Frontal cortex (tissue), 4 donors: ENCODE measurements around the gene PRKACA. TPM values are rescaled to one million over a fixed set of nuclear protein-coding genes. Genes with fewer than 3 reads are reported as not detected.

ENCODE experiments used
- DNase-seq, 2 donors: peaks; one replicate each; pipeline ENCODE4 v3.0.0; 2012; ENCODE audit warnings: low spot score in 2 of 2
- FAIRE-seq: peaks from 2 replicates; lab custom pipeline; 2012; peaks lifted over from hg19 to GRCh38; lab: Jason Lieb, UNC
- total RNA-seq: library from RNA; depleted of rRNA; stranded (reverse); fragments of >200 nt; gene quantifications from one replicate; pipeline ENCODE4 v1.2.3, GENCODE V29; 2014
- donor health status: control.
- donor health status: control.
- donor health status: control.

The PRKACA gene
- total RNA-seq, 1 donor from 2014 or later, result 22.0 TPM

DNA sequence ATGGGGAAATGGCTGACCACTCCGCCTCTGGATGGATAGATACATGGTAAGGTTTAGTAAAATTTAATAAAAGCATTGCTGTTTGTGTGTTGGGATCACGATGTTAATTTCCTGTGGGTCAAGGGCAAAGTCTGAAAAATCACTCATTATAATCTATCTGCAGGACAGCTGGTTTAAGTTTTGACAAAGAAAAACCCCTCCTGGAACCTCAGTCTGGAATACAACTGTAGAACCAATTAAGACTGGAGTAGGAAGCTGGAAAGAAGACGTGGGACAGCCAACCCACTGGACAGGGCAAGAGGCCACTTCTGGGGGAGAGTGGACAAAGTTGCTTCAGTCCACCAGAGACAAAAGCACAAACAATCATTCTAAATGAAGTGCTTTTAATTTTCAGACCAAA is 1.6 kb upstream of the PRKACA start:
- no peak for FAIRE-seq
- no peak for DNase-seq

DNA sequence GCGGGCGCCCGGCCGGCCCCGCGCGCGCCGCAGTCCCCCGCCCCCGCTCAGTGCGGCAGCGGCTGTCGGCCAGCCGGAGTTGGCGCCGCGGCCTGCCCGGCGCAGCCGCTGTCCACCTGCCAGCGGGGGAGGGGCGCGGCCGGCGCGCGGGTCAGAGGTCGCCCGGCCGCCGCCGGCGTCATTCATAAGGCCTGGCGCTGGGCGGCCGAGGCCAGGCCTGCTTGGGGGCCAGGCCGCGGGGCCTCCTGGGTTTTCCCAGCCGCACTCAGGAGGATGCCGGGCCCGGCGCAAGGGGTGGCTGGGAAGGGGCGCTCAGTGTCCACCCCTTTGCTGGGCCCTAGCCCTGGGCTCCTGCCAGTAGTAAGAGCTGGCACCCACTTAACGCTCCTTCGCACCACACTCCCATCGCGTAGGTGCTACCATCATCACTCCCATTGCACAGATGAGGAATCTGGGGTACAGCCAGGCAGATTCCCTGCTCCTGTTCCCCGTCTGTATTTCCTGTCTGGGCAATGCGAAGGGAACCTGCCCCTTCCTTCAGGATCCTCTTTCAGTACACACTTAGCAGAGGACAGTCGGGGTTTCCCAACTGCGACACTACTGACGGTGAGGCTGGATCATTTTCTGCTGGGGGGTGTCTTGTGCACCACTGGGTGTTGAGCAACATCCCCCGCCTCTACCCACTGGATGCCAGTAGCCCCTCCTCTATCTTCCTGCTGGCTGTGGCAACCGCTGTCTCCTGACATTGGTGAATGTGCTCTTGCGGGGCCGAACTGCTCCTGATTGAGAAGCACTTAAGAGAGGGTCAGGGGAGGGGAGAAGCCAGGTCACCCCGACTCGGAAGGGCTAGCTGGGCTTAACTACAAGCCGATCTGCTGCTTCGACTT is 846 bp upstream of the PRKACA start:
- FAIRE-seq (no peak), DNase-seq (peak in 1 of 2 donors; percentile 57)

DNA sequence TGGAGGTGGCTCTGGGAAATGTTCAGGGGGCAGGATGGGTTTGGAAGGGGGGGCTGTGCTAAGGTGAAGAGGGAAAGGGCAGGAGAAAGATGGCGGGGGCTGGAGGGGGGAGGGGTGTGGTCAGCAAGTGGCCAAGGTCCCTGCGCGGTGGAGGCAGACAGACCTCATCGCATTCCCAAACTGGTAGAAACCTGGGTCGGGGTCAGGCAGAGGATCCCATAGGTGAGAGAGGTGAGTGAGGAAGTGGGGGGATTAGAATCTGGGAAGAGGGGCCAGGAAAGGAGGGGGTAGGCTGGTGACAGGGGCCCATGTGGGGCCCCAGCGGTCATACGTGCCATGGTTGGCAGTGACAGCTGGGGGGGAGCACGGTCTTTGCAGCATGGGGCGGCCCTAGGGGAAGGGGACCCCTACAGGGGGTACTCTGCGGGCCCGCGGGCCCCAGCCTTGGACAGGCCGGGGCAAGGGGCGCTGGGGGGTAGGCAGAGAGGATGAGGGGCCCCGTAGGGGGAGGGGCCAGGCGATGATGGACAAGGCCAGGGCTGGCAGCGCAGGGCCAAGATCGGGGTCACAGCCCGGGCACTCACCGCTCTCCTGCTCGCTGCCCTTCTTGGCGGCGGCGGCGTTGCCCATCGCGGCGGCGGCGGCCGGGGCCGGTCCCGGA is 514 bp downstream of the PRKACA start:
- DNase-seq, result no peak
- no peak for FAIRE-seq

DNA sequence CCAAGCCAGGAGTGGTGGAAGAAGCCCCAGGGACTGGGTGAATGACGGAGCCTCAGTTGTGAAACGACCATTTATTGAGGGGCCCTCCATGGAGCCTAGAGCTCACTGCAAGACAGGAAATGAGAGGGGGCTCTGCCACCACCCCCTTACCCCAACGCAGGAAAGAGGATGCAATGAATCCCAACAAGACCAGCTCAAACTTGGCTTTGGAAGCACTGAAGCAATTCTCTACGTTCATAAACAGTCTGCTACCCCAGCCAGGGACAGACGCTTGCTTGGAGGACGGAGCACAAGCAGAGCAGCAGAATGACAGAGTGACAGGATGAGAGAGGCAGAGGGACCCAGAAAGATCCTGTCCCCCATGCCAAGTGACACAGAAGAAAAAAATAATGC is 1.0 kb downstream of the PRKACA start:
- FAIRE-seq (no peak), DNase-seq (no peak)

DNA sequence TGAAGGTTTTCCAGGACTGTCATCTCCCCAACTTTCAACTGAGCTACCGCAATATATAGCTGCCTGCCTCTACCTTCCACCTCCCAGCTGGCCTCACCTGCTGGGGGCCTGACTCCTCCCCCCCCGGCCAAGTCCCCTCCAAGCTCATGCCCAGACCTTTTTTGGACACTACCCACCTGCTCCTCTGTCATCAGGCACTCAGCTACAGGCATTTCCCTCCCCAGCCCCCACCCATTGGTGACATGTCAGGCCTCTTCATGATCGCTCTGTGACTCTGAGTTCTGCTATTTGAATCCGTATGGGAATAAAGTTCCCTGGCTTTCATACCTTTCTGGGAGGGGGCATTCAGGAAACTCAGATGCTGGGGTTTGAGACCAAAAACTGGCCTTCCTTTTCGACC is 1.8 kb downstream of the PRKACA start:
- DNase-seq (no peak), FAIRE-seq (no peak)

DNA sequence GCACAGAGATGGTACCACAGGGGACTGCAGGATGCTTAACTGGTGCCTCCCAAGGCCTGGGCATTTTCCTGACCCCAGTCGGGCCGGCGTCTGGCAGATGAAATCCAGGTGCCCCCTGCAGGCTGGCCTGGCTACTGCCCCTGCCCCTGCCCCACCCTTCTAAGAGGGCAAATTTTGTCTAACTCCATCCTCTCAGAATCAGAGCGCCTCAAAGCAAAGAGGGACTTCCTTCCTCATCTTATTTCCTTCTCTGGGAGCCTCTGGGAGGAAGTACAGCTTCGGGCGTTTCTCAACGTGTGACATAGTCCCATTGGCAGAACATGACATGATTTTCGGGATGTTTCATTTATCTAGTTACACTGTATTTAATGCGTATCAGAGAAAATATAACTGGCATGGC is 2.7 kb downstream of the PRKACA start:
- DNase-seq (no peak), FAIRE-seq (no peak)

DNA sequence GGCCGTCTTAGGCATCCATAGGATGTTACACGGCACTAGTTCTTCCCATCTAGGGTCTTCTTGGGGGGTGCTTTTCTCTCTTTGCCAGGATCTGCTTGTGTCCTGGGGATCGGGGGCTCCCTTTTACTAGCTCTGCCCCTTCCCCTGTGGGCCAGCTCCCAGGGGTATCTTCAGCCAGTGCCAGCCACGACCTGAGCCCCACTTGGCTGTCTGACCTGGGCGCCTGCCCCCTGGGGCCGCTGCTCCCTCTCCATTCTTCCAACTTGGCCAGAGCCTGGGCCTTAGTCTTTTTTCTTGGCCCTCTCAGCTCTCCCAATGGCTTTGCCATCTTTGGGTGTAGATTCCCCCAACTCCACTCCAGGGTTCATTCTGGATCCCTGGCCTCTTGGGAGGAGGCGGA is 3.1 kb downstream of the PRKACA start:
- FAIRE-seq (no peak), DNase-seq (no peak)

DNA sequence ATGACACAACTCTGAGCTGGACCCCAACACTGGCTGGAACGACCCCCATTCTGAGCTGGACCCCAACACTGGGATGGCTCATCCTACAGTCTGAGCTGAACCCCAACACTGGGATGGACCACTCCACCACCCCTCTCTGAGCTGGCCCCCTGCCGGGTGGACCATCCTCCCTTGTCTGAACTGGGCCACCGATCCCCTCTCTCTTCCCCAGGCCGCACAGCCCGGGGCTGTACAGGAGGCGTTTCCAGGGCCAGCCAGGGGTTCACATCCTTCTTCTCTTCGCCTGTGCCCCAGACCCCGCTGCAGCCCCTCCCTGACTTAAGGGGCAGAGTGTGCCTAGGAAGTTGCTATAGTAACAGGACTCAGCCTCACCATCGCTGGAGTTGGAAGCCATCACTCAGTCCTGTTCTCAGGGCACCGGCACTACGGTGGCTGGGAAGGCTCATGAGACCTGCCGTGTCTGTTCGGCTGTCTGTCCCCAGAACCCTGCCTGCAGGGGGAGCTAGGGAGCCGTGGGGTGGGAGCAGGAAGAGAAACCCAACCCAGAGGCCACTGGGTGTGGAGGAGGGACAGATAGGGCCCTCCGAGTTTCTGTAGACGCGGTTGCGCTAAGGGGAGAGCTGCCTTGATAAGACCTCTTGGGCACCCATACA is 3.7 kb downstream of the PRKACA start:
- DNase-seq, result no peak
- FAIRE-seq, result no peak

DNA sequence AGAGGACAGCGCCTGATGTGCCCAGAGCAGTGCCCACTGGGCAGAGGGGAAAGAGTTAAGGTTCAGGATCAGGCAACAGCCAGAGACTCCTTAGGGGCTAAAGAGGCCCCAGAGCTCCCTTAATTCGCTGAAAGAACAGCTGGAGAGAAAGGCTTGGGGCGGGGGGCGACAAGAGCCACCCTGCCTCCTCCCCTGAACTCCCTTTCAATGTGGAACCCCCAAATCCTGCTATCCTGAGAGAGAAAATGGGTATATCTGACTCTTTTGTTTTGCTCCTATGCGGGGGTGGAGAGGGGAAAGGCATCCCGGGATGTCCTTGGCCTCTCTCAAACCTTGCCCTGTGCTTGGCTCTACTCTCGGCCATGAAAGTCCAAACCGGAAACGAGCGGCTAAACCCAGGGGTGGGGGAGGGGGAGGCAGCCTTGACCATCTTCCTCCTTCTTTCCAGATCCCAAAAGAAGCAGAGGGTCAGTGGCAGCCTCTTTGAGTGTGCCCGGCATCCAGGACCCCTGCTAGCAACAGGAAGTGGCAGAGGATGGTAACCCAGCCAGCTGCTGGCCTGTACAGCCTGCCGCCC is 4.7 kb downstream of the PRKACA start:
- FAIRE-seq (no peak), DNase-seq (no peak)

DNA sequence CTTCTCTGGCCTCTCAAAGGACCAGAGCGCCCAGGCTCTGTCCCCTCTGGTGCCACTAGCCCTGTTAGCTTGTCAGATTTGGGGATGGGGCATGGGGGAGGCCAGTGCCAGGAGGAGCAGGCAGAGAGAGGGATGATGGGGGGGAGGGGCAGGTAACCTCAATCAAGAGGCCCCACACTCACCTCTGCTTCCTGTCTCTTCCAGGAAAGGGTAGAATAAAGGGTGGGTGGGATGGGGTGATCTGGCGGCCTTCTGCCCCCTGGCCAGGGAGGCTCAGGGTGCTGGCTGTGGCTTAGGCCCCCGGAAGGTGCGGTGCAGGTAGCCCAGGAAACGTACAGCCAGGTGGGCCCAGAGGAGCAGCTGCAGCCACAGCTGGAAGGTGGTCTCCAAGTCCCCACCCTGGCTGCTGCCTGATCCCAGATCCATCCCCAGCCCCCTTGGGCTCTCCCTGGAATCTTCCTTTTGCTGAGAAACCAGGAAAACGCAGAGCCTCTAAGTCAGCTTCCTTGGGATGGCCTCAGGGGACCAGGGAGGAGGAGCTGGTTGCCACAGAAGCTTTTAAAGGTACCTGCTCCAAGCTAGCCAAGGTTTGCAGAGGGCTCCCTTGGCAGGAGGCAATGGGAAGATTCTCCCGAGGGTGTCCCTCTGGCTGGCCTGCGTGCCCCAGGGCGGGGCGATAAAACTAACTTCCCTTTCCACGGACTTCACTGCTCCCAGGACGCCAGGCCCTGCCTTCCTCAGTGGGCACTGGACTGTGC is 5.3 kb downstream of the PRKACA start:
- no peak for FAIRE-seq
- no peak for DNase-seq

DNA sequence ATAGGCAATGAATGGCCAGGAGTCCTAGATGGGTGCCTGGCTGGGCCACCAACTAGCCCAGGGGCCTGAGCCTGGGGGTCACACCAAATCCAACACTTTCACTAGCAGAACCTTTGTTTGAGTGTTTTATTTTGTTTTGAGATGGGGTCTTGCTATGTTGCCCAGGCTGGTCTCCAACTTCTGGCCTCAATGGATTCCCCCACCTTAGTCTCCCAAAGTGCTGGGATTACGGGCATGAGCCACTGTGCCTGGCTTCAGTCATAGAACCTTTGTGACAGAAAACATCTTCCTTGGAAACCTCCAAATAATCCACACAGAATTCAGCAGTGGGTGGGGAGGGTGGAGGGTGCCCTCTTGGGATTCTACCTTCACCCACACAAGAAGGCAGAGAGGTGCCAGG is 6.1 kb downstream of the PRKACA start:
- FAIRE-seq (no peak), DNase-seq (no peak)

DNA sequence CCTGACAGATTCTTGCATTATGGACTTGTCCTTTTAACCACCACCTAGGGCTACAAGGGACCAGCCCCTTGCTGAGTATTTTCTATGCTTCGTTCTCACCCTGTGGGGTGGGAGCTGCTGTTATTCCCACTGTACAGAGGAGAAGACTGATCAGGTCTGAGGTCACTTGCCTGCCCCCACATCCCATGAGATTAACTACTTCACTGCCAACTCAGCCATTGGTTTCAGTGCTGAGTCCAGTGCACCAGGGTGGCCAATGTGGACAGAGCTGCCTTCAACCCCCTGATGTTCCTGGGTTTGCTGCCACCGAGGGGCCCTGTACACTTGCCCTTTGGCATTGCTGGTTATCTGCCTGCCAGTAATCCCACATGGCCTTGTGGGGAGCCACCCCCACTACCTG is 6.9 kb downstream of the PRKACA start:
- FAIRE-seq (no peak), DNase-seq (no peak)

DNA sequence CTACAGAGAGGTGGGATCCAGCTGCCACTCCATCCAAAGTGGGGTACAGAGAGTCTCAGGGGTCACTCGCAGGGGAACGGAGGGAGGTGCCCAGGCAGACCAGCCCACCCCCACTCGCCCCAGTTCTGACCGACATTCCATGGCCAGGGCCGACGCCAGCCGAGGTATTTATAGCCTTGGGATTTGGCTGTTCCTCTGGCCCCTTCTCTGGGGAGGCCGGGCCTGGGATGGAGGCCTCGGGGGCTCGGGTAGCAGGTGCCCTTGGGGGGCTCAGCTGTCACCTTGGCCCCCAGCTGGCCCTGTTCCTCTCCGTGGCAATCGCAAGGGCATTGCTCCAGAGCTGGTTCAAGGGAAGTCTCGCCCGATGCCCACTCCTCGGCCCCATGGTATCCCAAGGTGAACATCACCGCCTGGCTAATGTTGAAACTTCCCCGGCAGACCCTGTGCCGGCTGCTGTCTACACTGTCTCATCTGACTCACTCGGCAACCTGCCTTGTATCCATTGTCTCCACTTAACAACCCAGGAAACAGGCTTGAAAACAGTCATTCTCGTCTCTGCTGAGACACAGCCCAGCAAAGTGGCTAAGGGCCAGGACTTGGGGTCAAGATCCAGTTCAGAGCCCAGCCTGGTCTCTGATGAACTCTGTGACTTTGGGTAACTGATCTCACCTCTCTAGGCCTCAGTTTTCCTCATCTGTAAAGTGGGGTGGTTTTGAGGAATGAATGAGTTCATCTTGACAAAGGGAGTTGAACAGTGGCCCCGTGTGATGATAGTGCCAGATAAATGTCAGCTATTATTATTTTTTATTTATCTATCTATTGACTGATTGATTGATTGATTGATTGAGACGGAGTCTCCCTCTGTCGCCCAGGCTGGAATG is 9.7 kb downstream of the PRKACA start:
- DNase-seq (no peak), FAIRE-seq (no peak)

DNA sequence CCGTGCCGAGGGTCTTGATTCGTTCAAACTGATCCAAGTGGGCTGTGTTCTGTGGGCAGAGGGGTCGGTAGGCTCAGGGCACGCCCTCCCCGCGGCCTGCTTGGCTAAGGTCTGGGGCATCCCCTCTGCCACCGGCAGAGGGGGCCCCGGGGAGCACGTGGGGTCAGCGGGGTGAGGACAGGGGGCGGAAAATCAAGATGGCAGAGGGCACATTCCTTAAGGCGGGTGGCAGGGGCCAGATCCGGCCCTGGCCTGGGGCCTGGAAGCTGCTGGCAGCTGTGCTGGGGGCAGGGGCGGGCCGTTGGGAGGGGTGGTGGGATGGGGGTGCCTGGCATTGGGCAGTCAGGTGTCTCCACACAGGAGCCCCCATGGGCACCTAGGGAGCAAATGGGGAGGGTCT is 10.7 kb downstream of the PRKACA start:
- DNase-seq, result no peak
- FAIRE-seq, result no peak

DNA sequence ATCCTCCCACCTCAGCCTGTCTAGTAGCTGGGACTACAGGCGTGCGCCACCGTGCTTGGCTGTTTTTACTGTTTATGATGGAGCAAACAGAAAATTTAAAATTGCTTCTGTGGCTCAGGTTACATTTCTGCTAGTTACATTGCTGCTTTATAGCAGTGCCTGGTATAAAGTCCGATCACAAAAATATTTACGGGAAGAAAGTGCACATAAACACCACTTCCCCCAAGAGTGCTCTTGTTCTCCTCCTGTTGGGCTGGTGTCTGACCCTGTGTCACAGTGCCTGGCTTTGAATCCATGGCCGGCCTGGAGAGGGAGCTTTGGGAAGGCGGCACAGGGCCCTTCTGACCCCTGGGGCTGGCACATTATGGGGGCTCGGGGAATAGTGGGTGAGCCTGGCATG is 11.9 kb downstream of the PRKACA start:
- DNase-seq (no peak), FAIRE-seq (no peak)

DNA sequence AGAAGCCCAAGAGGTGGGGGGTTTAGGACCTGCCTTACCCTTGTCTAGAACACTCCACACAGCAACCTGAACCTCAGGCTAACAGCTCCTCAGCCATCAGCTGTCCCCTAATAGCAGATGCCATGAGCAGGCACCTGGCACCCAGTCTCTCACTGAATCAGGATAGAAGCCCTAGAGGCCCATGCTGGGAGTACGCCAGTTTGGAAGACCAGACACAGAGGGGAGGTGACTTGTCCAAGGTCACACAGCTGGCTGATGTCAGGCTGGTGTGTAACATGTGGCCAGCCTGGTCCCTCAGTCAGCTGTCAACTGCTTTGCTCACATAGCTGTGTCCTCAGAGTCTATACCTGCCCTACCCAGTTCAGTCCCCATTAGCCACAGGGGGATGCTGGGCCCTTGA is 14.3 kb downstream of the PRKACA start:
- FAIRE-seq, result no peak
- no peak for DNase-seq

DNA sequence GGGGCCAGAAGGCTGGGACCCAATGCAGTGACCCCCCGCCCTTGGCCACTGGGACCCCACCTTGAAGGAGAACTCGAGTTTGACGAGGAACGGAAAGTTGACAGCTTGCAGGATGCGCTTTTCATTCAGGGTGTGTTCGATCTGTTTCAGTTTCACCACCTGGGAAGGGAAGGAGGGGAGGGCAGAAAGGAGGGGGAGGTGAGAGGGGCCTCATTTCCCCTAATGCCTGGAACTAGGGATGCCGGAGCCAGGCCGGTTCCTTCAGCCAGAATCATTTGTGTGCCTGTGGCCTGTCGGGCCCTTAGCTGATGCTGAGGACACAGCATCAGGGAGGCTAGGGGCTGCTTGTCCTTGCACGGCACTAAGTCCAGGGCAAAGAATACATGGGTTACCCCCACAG is 14.8 kb downstream of the PRKACA start:
- DNase-seq (no peak), FAIRE-seq (no peak)

DNA sequence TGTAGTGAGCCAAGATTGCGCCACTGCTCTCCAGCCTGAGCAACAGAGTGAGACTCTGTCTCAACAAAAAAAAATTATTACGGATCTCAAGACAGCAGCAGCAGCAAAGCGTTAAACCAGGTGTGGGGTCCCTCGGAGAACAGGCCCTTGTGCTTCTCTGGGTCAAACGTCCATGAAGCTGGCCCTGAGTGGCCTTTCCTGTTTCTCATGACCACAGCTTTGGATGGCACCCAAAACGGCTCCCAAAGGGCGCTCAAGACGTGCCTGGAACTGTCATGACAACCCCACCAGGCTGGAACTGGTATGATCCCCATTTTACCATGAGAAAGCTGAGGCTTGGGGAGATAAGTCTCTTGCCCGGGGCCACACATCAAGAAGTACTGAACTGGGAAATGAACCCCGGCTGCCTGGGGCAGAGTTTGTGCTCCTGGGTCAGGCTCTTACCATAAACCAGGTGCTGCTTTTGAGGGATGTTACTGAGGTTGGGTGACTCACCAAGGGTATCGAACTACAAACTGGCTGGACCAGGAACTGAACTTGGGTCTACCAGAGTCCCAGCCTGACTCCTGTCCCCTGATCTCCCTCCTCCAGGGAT is 15.4 kb downstream of the PRKACA start:
- FAIRE-seq (no peak), DNase-seq (no peak)
